ENCODE results near the gene ACBD3.

Gene ACBD3

DNA sequence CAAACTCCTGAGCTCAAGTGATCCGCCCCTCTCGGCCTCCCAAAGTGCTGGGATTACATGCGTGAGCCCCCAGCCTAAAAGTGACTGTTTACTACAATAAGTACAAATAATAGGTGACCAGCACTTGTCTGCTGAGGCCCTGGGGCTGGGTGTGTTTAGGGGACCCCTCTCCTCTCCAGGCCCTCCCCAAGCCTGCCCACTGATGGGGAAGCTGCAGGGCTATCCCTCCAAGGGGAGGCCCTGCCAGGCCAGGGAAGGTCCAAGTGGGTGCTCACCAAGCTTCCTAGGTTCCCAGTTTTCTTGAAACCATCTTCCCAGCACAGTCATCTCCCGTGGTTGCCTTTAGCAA lies 63.4 kb downstream of the ACBD3 start:
- TF ChIP-seq ZFP3 (CRISPR knock-in tag; IDR thresholded peaks at IDR 0.05), result no peak
- no peak for TF ChIP-seq ZNF8 (CRISPR knock-in tag; IDR thresholded peaks at IDR 0.05)
- TF ChIP-seq TOX (CRISPR knock-in tag; IDR thresholded peaks at IDR 0.05; ENCODE audit: borderline replicate concordance), result no peak
- TF ChIP-seq ISL1 (CRISPR knock-in tag; IDR thresholded peaks at IDR 0.05), result no peak
- TF ChIP-seq ZC3H10 (CRISPR knock-in tag; IDR thresholded peaks at IDR 0.05), result no peak
- no peak for TF ChIP-seq RARB (CRISPR knock-in tag; IDR thresholded peaks at IDR 0.05)
- no peak for TF ChIP-seq SNAI2 (CRISPR knock-in tag; IDR thresholded peaks at IDR 0.05)
- TF ChIP-seq TCF4 (CRISPR knock-in tag; IDR thresholded peaks at IDR 0.05; ENCODE audit: borderline replicate concordance), result no peak
- no peak for ATAC-seq

DNA sequence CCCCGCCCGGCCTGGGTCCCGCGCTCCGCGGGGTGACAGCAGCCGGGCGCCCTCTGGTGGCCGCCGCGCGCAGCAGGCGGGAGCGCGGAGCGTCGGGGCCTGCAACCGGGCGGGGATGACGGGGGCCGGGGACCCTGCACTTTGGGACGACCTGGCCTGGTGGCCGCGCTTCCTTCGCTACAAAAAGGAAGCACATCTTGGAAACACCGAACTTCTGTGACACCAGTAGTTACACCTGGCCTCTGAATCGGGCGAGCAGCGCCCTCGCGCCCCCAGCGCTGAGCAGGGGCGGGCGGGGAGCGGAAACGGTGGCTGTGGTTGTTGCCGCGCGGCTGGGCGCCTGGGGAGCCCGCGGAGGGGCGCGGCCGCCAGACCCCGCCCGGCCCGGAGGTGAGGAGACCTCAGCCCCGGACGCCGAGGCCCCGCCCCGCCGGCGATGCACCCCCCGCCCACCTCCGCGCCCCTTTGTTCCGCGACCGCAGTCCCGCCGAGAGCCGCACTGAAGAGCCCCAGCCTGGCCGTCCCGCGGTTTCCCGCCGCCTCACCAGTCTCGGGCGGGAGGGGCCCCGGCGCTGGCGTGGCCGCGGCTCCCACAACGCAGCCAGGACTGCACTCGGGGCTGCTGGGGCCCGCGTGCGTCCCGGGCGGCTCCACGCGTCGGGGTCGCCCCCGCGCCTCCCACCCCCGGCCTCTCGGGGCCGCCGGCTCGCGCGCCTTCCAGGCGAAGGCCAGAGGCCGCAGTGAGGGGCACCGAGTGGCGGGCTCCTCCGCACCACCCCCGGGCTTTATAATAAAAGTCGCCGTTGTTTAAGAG lies 64.7 kb downstream of the ACBD3 start:
- ATAC-seq, result peak; percentile 79
- TF ChIP-seq, protein P1, sequence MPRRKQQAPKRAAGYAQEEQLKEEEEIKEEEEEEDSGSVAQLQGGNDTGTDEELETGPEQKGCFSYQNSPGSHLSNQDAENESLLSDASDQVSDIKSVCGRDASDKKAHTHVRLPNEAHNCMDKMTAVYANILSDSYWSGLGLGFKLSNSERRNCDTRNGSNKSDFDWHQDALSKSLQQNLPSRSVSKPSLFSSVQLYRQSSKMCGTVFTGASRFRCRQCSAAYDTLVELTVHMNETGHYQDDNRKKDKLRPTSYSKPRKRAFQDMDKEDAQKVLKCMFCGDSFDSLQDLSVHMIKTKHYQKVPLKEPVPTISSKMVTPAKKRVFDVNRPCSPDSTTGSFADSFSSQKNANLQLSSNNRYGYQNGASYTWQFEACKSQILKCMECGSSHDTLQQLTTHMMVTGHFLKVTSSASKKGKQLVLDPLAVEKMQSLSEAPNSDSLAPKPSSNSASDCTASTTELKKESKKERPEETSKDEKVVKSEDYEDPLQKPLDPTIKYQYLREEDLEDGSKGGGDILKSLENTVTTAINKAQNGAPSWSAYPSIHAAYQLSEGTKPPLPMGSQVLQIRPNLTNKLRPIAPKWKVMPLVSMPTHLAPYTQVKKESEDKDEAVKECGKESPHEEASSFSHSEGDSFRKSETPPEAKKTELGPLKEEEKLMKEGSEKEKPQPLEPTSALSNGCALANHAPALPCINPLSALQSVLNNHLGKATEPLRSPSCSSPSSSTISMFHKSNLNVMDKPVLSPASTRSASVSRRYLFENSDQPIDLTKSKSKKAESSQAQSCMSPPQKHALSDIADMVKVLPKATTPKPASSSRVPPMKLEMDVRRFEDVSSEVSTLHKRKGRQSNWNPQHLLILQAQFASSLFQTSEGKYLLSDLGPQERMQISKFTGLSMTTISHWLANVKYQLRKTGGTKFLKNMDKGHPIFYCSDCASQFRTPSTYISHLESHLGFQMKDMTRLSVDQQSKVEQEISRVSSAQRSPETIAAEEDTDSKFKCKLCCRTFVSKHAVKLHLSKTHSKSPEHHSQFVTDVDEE (CRISPR knock-in tag; IDR thresholded peaks at IDR 0.05), result 0 out of 2 replicates have a peak, but pooled peaks have one; percentile 13
- no peak for TF ChIP-seq RARB (CRISPR knock-in tag; IDR thresholded peaks at IDR 0.05)
- TF ChIP-seq, protein P2, sequence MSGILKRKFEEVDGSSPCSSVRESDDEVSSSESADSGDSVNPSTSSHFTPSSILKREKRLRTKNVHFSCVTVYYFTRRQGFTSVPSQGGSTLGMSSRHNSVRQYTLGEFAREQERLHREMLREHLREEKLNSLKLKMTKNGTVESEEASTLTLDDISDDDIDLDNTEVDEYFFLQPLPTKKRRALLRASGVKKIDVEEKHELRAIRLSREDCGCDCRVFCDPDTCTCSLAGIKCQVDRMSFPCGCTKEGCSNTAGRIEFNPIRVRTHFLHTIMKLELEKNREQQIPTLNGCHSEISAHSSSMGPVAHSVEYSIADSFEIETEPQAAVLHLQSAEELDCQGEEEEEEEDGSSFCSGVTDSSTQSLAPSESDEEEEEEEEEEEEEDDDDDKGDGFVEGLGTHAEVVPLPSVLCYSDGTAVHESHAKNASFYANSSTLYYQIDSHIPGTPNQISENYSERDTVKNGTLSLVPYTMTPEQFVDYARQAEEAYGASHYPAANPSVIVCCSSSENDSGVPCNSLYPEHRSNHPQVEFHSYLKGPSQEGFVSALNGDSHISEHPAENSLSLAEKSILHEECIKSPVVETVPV (CRISPR knock-in tag; IDR thresholded peaks at IDR 0.05), result no peak

DNA sequence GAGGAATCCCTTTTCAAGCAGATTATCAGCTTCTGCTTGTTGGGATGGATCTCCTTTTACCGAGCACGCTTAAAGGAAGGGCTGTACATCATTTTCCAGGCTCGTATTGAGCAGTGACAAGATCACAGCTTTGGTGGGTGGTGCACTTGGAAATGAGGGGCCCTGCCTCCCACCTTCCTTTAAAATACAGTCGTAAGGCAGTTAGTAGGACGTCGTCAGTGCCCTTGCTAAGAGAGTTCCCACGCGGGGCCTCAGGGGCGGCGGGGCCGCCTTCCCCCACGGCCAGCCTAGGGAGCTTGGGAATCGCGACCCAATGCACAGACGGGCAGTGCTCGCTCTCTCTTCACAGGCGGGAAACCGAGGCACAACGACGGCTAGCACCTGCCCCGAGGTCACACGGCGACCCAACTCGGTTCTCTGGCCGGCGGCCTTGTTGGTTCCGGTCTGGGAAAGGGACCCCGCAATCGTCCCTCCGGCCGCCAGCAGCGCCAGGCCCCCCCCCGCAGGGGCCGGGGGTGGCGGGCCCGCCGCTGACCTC lies 65.4 kb downstream of the ACBD3 start:
- ATAC-seq, result no peak
- TF ChIP-seq ESRRG (CRISPR knock-in tag; IDR thresholded peaks at IDR 0.05) (no peak), OSR1 (CRISPR knock-in tag; IDR thresholded peaks at IDR 0.05) (no peak), BACH2 (CRISPR knock-in tag; IDR thresholded peaks at IDR 0.05; ENCODE audit: borderline replicate concordance) (no peak), SNAI2 (CRISPR knock-in tag; IDR thresholded peaks at IDR 0.05) (no peak), ARNTL (CRISPR knock-in tag; IDR thresholded peaks at IDR 0.05; ENCODE audit: borderline replicate concordance, low read depth) (no peak), ZNF565 (CRISPR knock-in tag; conservative IDR thresholded peaks at IDR 0.05; ENCODE audit: low read depth) (no peak), ISL1 (CRISPR knock-in tag; IDR thresholded peaks at IDR 0.05) (no peak), CSDC2 (CRISPR knock-in tag; IDR thresholded peaks at IDR 0.05) (no peak), POU6F1 (CRISPR knock-in tag; IDR thresholded peaks at IDR 0.05; ENCODE audit: borderline replicate concordance, low read depth) (no peak), TCF4 (CRISPR knock-in tag; IDR thresholded peaks at IDR 0.05; ENCODE audit: borderline replicate concordance) (no peak), PATZ1 (CRISPR knock-in tag; IDR thresholded peaks at IDR 0.05; ENCODE audit: borderline replicate concordance) (no peak), GLIS3 (CRISPR knock-in tag; IDR thresholded peaks at IDR 0.05) (no peak), ZNF70 (CRISPR knock-in tag; IDR thresholded peaks at IDR 0.05) (no peak), ZFP30 (CRISPR knock-in tag; IDR thresholded peaks at IDR 0.05) (no peak), TOX (CRISPR knock-in tag; IDR thresholded peaks at IDR 0.05; ENCODE audit: borderline replicate concordance) (no peak), RARB (CRISPR knock-in tag; IDR thresholded peaks at IDR 0.05) (no peak), PPARA (CRISPR knock-in tag; IDR thresholded peaks at IDR 0.05; ENCODE audit: borderline replicate concordance) (no peak), ZNF8 (CRISPR knock-in tag; IDR thresholded peaks at IDR 0.05) (no peak), ZFP3 (CRISPR knock-in tag; IDR thresholded peaks at IDR 0.05) (no peak)
- TF ChIP-seq, protein P2 (CRISPR knock-in tag; IDR thresholded peaks at IDR 0.05), result no peak
